ENCODE measurements around the gene TRIM68.

The TRIM68 gene

GRCh38 chr11:4606231-4607015 lies 1.6 kb downstream of the TRIM68 start:
- DNase-seq (ENCODE audit: low read depth in 2 of 2): no peak

GRCh38 chr11:4605057-4605456 lies 3.0 kb downstream of the TRIM68 start:
- DNase-seq (ENCODE audit: low read depth in 2 of 2): no peak

- no peak for DNase-seq (ENCODE audit: low read depth in 2 of 2)
Measured at GRCh38 chr11:4593739-4594138, 14.3 kb downstream of the TRIM68 start, which contains the start of gene OR52I1. OR52I1 (plus strand) TSS chr11:4594039; CDS start chr11:4594039, 0 bp downstream.

GRCh38 chr11:4589017-4589416 lies 19.0 kb downstream of the TRIM68 start:
- DNase-seq (ENCODE audit: low read depth in 2 of 2): no peak

- DNase-seq (ENCODE audit: low read depth in 2 of 2): no peak
Measured at GRCh38 chr11:4581443-4581842, 26.6 kb downstream of the TRIM68 start, which contains the start of gene OR52I2. OR52I2 (plus strand) TSS chr11:4581743.

- no peak for DNase-seq (ENCODE audit: low read depth in 2 of 2)
Measured at GRCh38 chr11:4580124-4580523, 27.9 kb downstream of the TRIM68 start.

- DNase-seq (ENCODE audit: low read depth in 2 of 2): no peak
Measured at GRCh38 chr11:4578624-4579023, 29.4 kb downstream of the TRIM68 start.

GRCh38 chr11:4577761-4578160 lies 30.3 kb downstream of the TRIM68 start:
- DNase-seq (ENCODE audit: low read depth in 2 of 2): no peak

GRCh38 chr11:4576880-4577279 lies 31.2 kb downstream of the TRIM68 start:
- no peak for DNase-seq (ENCODE audit: low read depth in 2 of 2)

- DNase-seq (ENCODE audit: low read depth in 2 of 2): no peak
Measured at GRCh38 chr11:4569075-4569474, 39.0 kb downstream of the TRIM68 start.

GRCh38 chr11:4565371-4565770 lies 42.7 kb downstream of the TRIM68 start:
- DNase-seq (ENCODE audit: low read depth in 2 of 2): no peak

- no peak for DNase-seq (ENCODE audit: low read depth in 2 of 2)
Measured at GRCh38 chr11:4560467-4560866, 47.6 kb downstream of the TRIM68 start.

GRCh38 chr11:4559527-4560440 lies 48.2 kb downstream of the TRIM68 start:
- no peak for DNase-seq (ENCODE audit: low read depth in 2 of 2)

- DNase-seq (ENCODE audit: low read depth in 2 of 2): no peak
Measured at GRCh38 chr11:4551346-4551979, 56.6 kb downstream of the TRIM68 start.

All from stimulated activated CD8-positive, alpha-beta memory T cell treated with anti-CD3 and anti-CD28 coated beads, Interleukin-2, amount 100 ng/mL, for 48 hours (primary cell).